Occipital lobe (tissue), 2 donors: Measurements from ENCODE around the gene NF1. TPM values are rescaled to one million over a fixed set of nuclear protein-coding genes. Genes with fewer than 3 reads are reported as not detected.
"Not testable (repeated sequence)": the region's sequence is repeated elsewhere in the genome, so short reads cannot be mapped to it uniquely, and the experiment has no call there.

ENCODE experiments used
- DNase-seq: peaks from one replicate; lab custom pipeline; 2025; lab: John Stamatoyannopoulos, UW
- total RNA-seq: library from RNA; depleted of rRNA; stranded (reverse); fragments of >200 nt; gene quantifications from one replicate; pipeline ENCODE4 v1.2.3, GENCODE V29; 2014

The NF1 gene, protein sequence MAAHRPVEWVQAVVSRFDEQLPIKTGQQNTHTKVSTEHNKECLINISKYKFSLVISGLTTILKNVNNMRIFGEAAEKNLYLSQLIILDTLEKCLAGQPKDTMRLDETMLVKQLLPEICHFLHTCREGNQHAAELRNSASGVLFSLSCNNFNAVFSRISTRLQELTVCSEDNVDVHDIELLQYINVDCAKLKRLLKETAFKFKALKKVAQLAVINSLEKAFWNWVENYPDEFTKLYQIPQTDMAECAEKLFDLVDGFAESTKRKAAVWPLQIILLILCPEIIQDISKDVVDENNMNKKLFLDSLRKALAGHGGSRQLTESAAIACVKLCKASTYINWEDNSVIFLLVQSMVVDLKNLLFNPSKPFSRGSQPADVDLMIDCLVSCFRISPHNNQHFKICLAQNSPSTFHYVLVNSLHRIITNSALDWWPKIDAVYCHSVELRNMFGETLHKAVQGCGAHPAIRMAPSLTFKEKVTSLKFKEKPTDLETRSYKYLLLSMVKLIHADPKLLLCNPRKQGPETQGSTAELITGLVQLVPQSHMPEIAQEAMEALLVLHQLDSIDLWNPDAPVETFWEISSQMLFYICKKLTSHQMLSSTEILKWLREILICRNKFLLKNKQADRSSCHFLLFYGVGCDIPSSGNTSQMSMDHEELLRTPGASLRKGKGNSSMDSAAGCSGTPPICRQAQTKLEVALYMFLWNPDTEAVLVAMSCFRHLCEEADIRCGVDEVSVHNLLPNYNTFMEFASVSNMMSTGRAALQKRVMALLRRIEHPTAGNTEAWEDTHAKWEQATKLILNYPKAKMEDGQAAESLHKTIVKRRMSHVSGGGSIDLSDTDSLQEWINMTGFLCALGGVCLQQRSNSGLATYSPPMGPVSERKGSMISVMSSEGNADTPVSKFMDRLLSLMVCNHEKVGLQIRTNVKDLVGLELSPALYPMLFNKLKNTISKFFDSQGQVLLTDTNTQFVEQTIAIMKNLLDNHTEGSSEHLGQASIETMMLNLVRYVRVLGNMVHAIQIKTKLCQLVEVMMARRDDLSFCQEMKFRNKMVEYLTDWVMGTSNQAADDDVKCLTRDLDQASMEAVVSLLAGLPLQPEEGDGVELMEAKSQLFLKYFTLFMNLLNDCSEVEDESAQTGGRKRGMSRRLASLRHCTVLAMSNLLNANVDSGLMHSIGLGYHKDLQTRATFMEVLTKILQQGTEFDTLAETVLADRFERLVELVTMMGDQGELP (N-terminal part only)
- 107 TPM for total RNA-seq

DNA sequence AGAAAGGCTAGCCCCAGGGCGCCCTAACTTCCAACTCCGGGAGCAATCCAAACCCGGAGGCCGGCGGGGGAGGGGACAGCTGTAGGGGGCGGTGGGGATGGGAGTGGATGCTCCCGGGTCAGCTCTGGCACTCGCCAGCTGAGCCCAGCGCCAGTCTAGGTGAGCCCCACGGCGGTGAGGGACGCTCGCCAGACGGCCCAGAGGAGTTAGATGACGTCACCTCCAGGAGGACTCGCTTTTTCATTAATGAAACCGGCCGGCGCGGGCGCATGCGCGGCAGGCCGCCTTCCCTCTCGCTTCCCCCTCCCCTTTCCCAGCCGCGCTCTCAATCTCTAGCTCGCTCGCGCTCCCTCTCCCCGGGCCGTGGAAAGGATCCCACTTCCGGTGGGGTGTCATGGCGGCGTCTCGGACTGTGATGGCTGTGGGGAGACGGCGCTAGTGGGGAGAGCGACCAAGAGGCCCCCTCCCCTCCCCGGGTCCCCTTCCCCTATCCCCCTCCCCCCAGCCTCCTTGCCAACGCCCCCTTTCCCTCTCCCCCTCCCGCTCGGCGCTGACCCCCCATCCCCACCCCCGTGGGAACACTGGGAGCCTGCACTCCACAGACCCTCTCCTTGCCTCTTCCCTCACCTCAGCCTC is at the start of gene NF1:
Gene NF1, plus strand, starts transcription at position 378 of the 636 bp plus-strand sequence. CDS start 333 bp downstream, outside the sequence.
- DNase-seq, result peak; percentile 90

DNA sequence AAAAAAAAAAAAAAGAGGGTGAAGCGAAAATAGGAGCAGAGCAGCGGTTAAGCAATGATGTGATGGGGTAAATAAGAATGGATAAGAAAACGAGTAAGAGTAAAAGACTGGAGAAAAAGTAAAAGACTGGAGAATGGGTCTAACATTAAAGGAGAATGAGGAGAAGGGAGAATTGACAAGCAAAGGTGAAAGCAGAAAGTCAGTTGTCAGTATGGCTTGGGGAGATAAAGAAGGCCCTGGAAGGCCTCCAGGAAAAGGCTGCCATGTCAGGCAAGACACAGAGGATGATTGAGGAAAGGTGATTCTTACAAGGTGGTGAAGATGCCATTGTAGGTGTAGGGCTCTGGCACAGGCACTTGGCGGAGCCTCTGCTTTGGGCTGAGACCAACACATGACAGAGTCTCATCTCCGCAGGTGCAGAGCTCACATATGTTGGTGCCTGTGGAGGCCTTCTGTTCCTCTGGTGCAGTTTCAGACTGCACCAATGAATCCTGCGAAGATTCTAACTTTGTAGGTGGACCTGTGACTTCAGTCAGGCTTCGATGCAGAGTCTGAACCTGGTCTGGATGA is 47.8 kb upstream of the NF1 start:
- DNase-seq, result not testable (repeated sequence)

DNA sequence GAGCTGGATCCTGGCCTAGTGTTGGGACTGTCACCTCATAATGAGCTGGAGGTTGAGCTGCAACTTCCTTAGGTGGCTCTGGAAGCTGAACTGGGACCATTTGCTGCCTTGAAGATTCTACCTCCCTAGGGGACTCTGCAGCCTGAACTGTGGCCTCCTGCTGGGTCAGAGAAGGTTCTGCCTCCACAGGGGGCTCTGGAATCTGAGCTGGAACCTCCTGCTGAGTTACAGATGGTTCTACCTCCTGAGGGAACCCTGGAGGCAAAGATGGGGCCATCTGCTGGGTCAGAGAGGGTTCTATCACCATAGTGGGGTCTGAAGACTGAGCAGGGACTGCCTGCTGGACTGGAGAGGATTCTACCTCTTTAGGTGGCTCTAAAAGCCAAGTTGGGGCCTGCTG is 46.6 kb upstream of the NF1 start:
- no peak for DNase-seq

DNA sequence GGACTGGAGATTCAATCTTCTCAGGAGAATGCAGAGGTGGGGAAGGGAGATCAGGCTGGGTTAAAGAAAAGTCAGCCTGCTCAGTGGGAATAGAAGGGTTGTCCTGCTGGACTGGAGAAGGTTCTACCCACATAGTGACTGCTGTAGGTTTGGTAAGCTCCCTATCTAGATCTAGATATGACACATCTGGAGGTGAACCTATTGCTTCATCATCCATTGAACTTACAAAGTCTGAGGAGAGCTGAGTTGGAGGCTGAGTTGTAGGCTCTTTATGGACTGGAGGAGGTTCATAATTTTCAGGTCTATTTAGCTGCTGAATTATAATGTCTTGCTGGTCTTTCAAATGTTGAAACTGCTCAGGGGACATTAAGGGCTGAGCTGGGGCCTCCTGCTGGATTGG is 46.0 kb upstream of the NF1 start:
- DNase-seq, result no peak

DNA sequence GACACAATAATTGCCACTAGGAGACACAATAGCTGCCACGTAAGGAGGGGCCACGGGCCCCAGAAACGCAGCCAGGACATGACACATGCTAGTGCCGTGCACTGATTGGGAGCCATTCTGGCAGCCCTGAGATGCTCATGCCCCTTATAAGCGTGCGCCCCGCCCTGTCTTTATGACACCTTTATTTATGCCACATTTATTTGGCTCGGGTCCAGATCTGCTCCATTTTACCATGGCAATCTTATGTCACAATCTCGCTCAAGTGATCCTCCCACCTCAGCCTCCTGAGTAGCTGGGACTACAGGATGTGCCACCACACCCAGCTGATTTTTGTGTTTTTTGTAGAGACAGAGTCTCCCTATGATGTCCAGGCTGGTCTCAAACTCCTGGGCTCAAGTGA is 43.8 kb upstream of the NF1 start:
- DNase-seq, result no peak

DNA sequence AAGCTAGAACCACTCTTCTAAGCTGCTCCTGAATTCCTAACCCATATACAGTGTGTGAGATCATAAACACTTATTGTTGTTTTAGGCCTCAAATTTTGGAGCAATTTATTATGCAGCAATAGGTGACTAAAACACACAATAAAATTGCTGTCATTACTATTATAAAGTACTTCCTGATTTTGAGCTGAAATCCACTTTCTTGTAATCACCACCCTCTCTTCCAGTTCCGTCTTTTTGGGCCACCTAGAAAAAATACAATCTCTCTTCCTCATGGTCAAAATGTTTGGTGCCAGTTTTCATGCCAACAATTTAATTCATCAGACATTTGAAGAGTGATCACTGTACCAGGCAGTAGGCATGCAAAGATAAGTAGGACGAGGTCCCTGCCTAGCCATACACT is 43.3 kb upstream of the NF1 start:
- no peak for DNase-seq

DNA sequence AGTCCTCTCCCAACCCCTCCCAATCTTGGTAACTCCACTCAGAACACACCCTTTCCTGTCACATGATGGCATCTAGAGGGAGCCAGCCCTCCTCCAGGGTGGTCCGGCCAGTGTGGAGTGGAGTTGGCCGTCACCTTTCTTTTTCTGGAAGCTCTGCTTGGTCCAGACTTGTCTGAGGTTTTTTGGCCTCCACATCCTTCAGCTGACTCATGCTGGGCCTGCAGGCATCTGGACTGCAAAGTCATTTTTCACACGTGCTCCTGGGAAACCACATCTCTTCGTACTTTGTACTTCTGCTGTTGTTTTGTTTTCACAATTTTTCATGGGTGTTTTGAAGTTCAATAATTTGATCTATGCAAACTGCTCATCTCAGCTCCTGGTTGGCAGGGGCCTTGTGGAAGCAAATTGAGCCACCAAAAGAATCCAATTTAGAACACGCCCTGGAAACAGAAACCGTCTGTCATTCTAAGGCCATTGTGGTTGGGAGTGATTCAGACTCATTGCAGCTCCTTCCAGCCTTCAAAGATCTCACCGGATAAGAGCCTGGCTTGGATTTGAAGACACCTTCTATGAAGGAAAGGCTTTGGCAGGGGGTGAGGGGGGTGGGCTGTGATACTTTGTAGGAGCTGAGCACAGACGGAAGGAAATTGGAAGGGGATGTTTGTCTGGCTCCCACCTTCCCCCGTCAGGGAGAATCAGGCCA is 42.4 kb upstream of the NF1 start:
- no peak for DNase-seq

DNA sequence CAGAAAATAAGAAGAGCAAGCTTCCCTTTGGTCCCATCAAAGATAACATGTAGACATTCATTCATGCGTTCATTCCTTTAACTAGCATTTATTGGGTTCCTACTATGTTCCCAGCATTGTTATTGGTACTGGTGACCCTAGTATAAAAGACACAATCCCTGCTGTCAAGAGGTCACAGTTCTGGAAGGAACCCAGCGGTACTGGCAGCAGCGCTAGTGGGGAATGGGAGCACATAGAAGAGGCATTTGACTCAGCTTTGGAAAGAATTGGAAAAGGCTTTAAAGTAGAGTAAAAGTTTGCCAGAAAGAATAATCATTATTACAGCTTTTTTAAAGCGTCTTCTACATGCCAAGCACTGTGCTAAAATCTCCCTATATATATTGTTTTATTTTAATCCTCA is 41.7 kb upstream of the NF1 start:
- no peak for DNase-seq

DNA sequence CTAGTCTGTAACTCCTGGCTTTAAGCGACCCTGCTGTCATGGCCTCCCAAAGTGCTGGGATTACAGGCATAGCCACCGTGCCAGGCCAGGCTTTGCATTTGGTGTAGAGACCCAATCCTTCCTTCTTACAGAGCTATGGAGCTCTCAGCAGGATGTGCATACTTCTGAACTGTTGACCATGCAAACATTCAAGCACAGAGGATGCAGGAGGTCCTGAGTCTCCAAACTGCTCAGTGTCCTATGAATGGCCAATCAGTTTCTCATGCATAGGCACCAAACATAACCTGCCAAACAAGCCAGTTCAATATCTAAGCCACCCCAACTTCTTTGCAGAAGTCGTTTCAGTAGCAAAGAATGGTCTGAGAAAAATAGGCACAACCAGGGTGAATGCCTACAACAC is 40.0 kb upstream of the NF1 start:
- no peak for DNase-seq

DNA sequence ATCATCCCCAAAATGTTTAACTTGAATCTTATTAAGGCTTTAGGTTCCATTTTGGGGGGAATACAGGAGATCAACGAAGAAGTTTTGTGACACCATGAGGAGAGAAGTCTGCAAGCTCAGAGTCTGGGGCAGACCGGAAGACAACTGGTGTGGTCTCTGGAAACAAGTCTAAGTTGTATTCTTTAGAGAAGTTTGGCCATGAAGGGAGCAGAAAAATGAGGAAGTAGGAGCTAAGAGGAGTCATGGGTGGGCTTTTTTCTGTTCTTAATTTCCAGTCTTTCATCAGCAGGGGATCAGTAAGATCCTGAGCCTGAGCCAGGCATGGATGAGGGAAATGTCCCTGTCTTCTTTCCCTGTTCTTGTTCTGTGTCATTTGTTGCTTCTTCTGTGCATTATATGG is 35.8 kb upstream of the NF1 start:
- no peak for DNase-seq

DNA sequence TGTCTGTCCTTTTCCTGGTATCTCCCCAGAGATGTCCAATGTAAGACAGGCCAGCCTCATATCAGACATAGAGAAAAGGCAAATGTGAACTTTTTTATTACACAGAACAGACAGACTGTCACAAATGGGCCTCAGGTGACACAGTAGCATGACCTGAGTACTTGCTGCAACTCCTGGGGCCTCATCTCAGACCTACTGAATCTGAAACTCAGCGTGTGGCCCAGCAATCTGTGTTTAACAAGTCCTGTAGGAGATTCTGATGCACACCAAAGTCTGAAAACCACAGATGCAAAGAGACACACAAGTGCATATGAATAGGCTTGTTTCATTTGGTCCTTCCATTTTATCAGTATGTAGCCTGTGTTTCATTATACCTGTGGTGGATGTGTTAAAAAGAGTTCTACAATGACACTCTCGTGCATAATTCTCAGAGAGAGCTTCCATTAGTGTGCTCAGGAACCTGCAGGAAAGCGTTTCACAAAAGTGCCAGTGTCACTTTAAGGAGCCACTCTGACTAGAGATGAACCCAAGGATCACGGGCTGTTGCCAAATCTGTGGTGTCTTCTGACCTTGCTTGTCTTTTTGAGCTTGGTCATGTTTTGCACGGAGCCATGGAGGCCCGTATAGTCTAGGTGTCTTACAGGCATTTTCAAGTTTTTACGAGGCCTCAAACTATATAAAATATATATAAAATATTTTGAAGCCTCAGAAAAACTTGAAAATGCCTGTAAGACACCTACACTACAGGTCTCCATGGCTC is 33.8 kb upstream of the NF1 start:
- DNase-seq, result no peak

DNA sequence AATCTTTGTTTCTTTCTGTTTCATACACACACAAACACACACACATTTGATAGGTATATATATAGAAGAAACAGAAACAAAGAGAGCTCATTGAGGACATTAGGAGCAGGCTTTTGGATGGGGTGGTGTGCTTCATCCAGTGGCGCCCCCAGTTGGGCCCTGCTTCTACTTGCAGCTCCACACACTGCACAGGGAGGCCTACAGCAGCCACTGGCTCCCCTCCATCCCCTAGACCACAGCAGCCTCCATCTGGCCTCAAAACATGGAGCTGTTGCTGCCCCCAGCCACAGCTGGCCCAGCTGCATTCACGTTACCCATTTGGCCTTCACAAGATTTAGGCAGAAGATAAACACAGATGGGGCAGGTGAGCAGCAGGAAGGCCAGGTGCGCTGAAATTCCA is 33.1 kb upstream of the NF1 start:
- no peak for DNase-seq

DNA sequence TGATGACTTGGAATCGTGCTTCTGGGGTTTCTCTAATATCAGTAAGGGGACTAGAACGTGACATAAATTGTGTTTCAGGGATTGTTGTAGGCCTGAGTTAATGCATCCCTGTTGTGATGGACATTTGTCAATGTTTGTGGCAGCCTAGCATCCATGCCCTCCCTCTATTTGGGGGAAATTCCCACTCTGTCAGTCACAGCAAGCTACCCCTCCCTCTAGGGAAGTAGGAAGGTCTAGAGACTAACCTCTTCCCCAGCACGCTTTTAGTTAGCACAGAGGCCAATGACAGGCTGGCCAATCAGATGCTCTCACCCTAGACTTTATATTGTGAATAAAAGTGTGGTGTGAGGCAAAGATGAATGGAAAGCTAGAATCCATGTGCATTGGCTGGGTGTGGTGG is 32.4 kb upstream of the NF1 start:
- no peak for DNase-seq

DNA sequence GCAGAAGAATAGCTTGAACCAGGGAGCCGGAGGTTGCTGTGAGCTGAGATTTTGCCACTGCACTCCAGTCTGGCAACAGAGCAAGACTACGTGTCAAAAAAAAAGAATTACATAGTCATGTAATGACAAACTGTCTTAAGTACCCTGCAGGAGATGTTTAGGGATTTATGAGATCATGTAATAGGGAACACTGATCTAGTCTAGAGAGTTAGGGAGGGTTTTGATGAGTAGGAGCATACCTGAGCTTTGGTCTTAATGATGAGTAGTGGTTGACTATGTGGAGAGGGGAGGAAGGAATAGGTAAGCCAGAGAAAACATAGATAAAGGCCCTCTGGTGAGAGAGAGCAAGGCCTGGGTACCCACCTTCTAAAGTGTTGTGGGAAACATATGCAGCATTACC is 30.1 kb upstream of the NF1 start:
- DNase-seq, result no peak

DNA sequence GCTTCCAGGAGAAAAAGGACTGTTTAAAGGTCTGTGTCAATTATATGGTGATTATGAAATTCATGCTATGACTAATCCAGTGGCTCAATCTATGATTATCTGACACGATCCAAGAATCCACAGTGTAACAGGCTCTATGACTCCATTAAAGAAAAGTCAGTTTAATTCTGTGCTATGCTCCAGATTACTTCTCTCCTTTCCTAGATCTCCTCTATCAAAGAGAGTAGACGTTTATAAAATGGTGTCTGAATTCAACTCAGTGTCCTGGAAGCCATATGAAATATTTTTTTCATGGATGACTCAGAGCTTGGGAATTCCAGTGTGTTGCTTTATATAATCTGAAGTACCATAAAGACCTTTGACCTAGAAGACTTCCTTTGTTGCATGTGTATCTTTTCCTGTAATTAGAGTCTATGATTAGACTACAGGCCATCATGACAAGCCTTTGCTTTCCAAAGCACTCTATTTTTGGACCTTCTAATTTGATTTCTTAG is 27.0 kb upstream of the NF1 start:
- no peak for DNase-seq

DNA sequence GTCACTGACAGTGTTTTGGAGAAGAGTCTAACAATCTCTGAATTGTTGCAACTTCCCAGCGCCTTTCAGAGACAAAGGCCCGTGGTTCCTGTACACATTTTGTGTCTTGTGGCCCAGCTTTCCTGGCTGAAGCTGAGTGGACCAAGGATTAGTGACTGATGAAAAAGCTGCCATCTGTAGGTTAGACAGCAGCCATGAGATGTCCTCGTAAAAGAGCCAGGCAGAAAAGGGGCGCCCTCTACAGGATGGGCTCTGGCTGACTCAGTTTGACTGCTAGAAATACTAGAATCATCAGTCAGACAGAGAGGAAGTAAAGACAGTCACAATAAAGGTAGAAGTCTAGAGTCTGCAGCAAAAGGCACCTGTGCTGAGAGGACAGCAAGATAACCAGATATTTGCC is 26.5 kb upstream of the NF1 start:
- DNase-seq, result no peak

DNA sequence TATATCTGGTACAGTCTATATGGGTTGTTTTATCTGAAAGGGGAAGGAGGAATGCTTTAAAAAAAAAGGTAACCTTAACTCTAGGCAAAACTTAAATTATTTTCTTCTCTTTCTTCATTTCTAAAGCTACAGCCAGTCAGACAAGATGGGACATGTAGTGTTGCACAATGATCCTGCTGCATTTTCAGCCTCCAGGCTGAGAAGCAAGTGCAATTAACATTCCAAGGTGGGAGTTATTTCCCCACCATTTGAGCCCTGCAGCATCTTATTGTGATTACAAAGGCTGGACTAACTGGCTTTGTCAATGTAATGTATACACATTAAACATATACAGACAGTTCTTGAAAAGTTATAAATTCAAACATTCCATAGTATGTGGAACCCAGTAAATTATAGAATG is 22.6 kb upstream of the NF1 start:
- DNase-seq, result no peak

DNA sequence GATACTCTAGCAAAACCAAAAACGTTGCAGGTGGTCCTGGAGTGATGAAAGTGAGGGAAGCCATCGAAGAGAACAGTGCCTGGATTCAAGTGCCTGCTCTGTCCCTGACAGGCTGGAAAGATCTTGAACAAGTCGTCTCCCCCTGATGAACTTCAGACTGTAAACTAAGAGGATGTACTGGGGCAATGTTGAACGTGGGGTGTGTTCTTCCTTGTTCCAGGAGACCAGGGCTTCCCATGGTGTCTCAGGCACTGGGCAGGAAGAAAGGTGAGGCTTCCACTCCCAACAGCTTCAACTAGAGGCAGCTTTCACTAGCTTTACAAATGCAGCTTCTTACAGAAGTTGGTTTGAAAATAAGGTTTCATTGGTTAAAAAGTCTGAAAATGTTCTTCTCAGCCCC is 21.4 kb upstream of the NF1 start:
- no peak for DNase-seq

DNA sequence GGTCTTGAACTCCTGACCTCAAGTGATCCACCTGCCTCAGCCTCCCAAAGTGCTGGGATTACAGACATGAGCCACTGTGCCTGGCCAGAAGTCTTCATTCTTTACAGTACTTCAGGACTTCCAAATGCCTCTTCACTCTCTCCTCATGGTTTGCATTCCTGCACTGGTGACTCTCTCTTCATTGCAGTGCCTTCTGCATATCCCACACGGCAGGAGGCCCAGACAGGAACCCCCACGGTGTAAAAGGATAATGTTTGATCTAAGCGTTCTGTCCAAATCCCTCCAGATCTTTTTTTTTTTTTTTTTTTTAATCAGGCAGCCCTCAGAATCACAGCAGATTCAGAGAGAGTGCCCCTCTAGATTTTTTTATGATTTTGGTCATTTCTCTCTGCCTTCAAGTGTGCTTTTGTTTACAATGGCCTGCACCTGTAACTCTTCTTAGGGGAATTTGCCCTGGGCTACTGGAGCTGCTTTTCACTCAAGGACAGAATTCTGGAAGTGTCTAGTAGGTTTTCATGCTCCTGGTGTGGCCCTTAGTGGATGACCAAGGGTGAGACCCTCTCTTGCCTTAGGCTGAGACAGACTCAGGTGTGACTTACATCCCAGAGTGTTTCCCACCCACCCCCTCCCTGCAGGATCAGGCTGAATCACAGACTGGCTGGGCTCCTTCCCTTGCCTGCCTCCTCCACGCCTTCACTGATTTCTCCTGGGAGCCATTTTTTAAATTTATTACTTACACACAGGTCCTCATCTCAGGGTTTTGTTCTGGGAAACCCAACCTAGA is 19.8 kb upstream of the NF1 start:
- DNase-seq, result no peak
